ENCODE results near the gene USP46. TPM values are rescaled to one million over a fixed set of nuclear protein-coding genes. Genes with fewer than 3 reads are reported as not detected.

Gene USP46
- total RNA-seq, 3 donors from 2014 or later (not counting 1 experiment from before 2014, with no cell fraction given): 7.8 to 11.7 (median 10.3) TPM

- Histone ChIP-seq H3K4me1 (ENCODE audit: control insufficient read depth, insufficient read depth, low read length) (peaks cover 4% of the 10 kb centered on the region), H3K9me3 (ENCODE audit: control insufficient read depth, insufficient read depth, low read length) (no peaks in the 10 kb centered on the region), H3K27ac (ENCODE audit: low read length) (no peak overlapping the region), H3K4me3 (ENCODE audit: low read length) (no peak overlapping the region), H3K36me3 (ENCODE audit: control insufficient read depth, insufficient read depth, low read length) (no peaks in the 10 kb centered on the region), H3K27me3 (ENCODE audit: control insufficient read depth, insufficient read depth, low read length) (no peaks in the 10 kb centered on the region)
- intact Hi-C loops (cut with micrococcal nuclease): no loop called here
- ATAC-seq: no peak
- Mint-ChIP-seq H3K4me3 (no peak overlapping the region), H3K9me3 (no peaks in the 10 kb centered on the region), H3K4me1 (peaks cover 23 to 25% of the 10 kb centered on the region in 2 donors), H3K27me3 (ENCODE audit: low read depth in 2 of 2) (no peaks in the 10 kb centered on the region), H3K27ac (no peak overlapping the region), H3K36me3 (no peaks in the 10 kb centered on the region)
- 93% methylated on average over 2 of the region's 2 CpGs for WGBS (ENCODE audit: insufficient coverage)
- no peak for DNase-seq
- TF ChIP-seq CTCF (IDR thresholded peaks at IDR 0.05): no peak
These were observed 39.5 kb downstream of the USP46 start for GRCh38 chr4:52619591-52619931.

DNA sequence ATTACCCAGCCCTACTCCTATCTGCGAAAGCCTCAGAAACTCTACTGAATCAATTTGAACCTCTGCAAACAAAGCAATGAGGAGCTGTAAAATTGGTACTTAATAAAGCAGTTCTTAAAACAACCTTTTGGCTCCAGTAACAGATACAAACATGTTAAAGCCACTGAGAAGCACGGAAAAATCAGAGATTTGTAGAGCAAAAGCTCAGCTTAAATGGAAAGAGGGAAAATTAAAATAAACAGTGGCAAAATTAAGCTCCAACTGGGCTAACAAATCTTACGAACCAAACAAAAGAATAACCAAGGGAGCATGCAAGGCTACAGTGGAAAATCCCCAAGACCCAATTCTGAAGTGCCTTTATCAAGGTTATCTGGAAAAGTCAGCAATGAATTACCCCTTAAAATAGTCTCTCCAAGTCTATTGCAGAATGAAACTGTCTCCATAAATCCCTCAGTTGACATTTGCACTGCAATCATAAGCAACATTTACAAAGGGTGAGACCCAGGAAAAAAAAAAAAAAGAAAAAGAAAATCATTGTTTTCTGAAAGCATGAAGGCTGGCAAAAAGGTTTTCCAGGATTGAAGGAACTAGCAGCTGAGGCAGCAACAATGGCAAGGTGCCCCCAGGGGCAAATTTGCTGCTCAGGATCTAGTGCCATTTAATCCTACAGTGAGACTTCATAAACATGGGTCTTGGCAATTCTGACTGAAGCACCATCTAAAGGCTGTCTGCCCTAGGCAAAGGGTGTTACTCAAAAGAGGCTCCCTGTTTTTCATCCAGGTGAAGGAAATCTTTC lies 40.1 kb downstream of the USP46 start:
- DNase-seq: no peak
- Mint-ChIP-seq H3K4me3 (no peak overlapping the region), H3K4me1 (peaks cover 23 to 25% of the 10 kb centered on the region in 2 donors), H3K27ac (no peak overlapping the region), H3K9me3 (no peaks in the 10 kb centered on the region), H3K27me3 (ENCODE audit: low read depth in 2 of 2) (no peaks in the 10 kb centered on the region), H3K36me3 (no peaks in the 10 kb centered on the region)
- no peak for TF ChIP-seq CTCF (IDR thresholded peaks at IDR 0.05)
- H3K4me1 ChIP-seq (ENCODE audit: control insufficient read depth, insufficient read depth, low read length): peaks cover 4% of the 10 kb centered on the region
- ATAC-seq: no peak
- no peak overlapping the region for H3K27ac ChIP-seq (ENCODE audit: low read length)
- no peak overlapping the region for H3K4me3 ChIP-seq (ENCODE audit: low read length)
- no peaks in the 10 kb centered on the region for H3K36me3 ChIP-seq (ENCODE audit: control insufficient read depth, insufficient read depth, low read length)
- no peaks in the 10 kb centered on the region for H3K27me3 ChIP-seq (ENCODE audit: control insufficient read depth, insufficient read depth, low read length)
- no peaks in the 10 kb centered on the region for H3K9me3 ChIP-seq (ENCODE audit: control insufficient read depth, insufficient read depth, low read length)
- intact Hi-C loops (cut with micrococcal nuclease): no loop called here
- 97% methylated on average over 2 of the region's 3 CpGs for WGBS (ENCODE audit: insufficient coverage)

- Histone ChIP-seq H3K4me3 (ENCODE audit: low read length) (no peak overlapping the region), H3K27me3 (ENCODE audit: control insufficient read depth, insufficient read depth, low read length) (no peaks in the 10 kb centered on the region), H3K27ac (ENCODE audit: low read length) (no peak overlapping the region), H3K36me3 (ENCODE audit: control insufficient read depth, insufficient read depth, low read length) (no peaks in the 10 kb centered on the region), H3K4me1 (ENCODE audit: control insufficient read depth, insufficient read depth, low read length) (peaks cover 4% of the 10 kb centered on the region), H3K9me3 (ENCODE audit: control insufficient read depth, insufficient read depth, low read length) (no peaks in the 10 kb centered on the region)
- H3K9me3 Mint-ChIP-seq: no peaks in the 10 kb centered on the region
- H3K27me3 Mint-ChIP-seq (ENCODE audit: low read depth in 2 of 2): no peaks in the 10 kb centered on the region
- no peak for ATAC-seq
- H3K36me3 Mint-ChIP-seq: no peaks in the 10 kb centered on the region
- peaks cover 23 to 25% of the 10 kb centered on the region in 2 donors for H3K4me1 Mint-ChIP-seq
- WGBS (ENCODE audit: insufficient coverage): 81% methylated on average over 2 of the region's 3 CpGs
- H3K4me3 Mint-ChIP-seq: no peak overlapping the region
- TF ChIP-seq CTCF (IDR thresholded peaks at IDR 0.05): no peak
- no peak overlapping the region for H3K27ac Mint-ChIP-seq
- intact Hi-C loops (cut with micrococcal nuclease): no loop called here
- peak in 1 of 2 donors; percentile 20 for DNase-seq
These were observed 41.6 kb downstream of the USP46 start for GRCh38 chr4:52617336-52618020.

Measured in natural killer cell (primary cell).